Stimulated activated CD8-positive, alpha-beta memory T cell treated with anti-CD3 and anti-CD28 coated beads, Interleukin-2, amount 100 ng/mL, for 48 hours (primary cell): ENCODE results near the gene DVL3.

Source experiments
- DNase-seq, 2 donors: peaks; one replicate each; pipeline ENCODE4 v3.0.0-alpha.2; 2020; ENCODE audit warnings: low read depth in 2 of 2

Gene DVL3

DNA sequence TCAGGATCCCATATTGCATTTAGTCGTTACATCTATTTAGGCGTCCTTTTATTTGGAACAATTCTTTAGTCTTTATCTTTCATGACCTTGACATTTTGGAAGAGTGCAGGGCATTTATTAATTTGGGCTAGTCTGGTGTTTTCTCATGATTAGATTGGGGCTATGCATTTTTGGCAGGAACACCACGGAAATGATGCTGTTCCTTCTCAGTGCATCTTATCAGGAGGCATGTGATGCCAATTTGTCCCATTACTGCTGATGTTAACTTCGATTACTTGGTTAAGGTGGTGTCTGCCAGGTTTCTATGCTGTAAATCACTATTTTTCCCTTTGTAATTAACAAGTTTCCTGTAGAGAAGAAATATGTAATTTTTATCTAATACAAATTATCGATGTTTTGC is 56.1 kb downstream of the DVL3 start:
- DNase-seq = no peak

DNA sequence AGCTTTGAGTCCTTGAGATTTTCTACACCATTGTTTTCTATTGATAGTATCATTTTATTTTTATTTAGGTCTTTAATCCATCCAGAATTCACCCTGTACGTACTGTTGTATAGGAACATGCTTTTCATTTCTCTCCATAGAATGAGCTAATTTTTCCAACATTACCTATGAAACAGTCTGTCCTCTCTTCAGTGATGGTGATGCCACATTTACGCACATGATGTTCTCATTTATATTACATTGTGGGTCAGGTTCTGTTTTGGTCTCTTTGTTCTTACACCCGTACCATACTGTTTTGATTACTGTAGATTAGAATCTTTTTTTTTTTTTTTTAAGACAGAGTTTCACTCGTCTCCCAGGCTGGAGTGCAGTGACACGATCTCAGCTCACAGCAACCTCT is 56.5 kb downstream of the DVL3 start:
- DNase-seq = no peak

GRCh38 chr3:184218814-184219213 is 63.6 kb downstream of the DVL3 start:
- no peak for DNase-seq

DNA sequence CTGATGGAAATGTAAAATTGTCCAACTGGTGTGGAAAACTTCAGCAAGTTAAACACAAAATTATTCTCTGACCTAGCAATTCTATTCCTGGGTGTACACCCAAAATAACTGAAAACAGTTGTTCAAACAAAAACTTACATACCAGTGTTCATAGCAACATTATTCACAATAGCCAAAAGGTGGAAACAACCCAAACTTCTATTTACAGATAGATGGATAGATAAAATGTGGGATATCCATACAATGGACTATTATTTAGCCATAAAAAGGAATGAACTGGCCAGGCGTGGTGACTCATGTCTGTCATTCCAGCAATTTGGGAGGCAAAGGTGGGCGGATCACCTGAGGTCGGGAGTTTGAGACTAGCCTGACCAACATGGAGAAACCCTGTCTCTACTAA is 67.3 kb downstream of the DVL3 start:
- no peak for DNase-seq
